Fibroblast of villous mesenchyme (primary cell): ENCODE results near the gene NADSYN1. TPM values are rescaled to one million over a fixed set of nuclear protein-coding genes. Genes with fewer than 3 reads are reported as not detected.
"Not testable (repeated sequence)": the region's sequence is repeated elsewhere in the genome, so short reads cannot be mapped to it uniquely, and the experiment has no call there.

Experiments
- DNase-seq: peaks from one replicate; pipeline ENCODE4 v3.0.0-alpha.2; 2010; ENCODE audit warnings: low read depth
- H3K4me3 ChIP-seq: 2 replicates; pipeline ENCODE4 v1.5.1; 2011; ENCODE audit warnings: low read depth, mild to moderate bottlenecking, low read length
- total RNA-seq: library from RNA; depleted of rRNA; stranded (reverse); fragments of >200 nt; gene quantifications from 2 replicates; pipeline ENCODE4 v1.2.3, GENCODE V29; 2012
- TF ChIP-seq, protein P1 (sequence below): IDR thresholded peaks from 2 replicates; pipeline ENCODE4 v1.5.1; 2012; ENCODE audit warnings: low read depth, mild to moderate bottlenecking, low read length; ENCODE audit not compliant: insufficient read depth

The NADSYN1 gene
- total RNA-seq, 1 donor: 71.2 TPM

DNA sequence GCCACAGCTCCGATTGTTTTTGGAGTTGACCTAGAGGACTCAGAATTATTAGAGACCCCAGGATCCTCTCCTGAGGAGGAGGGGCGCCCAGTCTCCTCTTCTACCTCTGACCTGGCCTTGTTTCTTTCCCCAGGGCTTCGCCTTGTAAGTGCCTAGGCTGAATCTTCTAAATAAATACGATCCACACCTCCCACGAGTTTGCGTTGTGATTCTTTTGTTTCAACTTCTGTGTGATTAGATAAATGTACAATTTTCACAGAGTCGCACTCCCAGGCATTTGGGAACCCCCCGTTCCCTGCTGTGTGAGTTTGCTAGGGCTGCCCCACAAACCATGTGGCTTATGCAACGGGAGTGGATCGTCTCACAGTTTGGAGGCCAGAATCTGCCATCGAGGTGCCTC lies 86.0 kb downstream of the NADSYN1 start:
- no peak overlapping the region for H3K4me3 ChIP-seq
- TF ChIP-seq, protein P1, sequence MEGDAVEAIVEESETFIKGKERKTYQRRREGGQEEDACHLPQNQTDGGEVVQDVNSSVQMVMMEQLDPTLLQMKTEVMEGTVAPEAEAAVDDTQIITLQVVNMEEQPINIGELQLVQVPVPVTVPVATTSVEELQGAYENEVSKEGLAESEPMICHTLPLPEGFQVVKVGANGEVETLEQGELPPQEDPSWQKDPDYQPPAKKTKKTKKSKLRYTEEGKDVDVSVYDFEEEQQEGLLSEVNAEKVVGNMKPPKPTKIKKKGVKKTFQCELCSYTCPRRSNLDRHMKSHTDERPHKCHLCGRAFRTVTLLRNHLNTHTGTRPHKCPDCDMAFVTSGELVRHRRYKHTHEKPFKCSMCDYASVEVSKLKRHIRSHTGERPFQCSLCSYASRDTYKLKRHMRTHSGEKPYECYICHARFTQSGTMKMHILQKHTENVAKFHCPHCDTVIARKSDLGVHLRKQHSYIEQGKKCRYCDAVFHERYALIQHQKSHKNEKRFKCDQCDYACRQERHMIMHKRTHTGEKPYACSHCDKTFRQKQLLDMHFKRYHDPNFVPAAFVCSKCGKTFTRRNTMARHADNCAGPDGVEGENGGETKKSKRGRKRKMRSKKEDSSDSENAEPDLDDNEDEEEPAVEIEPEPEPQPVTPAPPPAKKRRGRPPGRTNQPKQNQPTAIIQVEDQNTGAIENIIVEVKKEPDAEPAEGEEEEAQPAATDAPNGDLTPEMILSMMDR: no peak
- no peak for DNase-seq

DNA sequence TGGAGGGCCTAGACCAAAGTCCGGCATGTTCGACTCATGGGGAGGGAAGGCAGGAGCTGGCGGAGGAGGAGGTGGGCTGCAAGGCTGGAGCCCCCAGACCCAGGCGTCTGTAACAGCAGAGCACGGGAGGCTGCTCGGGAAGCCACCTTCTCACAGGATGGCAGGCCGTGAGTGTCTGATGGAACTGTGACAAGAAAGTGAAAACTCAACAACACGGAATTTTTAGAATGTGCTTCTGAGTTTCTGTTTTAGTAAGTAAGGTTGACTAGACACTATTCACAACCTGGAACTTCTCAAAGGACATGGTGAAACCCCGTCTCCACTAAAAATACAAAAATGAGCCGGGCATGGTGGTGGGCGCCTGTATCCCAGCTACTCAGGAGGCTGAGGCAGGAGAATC lies 87.0 kb downstream of the NADSYN1 start:
- not testable (repeated sequence) for DNase-seq

DNA sequence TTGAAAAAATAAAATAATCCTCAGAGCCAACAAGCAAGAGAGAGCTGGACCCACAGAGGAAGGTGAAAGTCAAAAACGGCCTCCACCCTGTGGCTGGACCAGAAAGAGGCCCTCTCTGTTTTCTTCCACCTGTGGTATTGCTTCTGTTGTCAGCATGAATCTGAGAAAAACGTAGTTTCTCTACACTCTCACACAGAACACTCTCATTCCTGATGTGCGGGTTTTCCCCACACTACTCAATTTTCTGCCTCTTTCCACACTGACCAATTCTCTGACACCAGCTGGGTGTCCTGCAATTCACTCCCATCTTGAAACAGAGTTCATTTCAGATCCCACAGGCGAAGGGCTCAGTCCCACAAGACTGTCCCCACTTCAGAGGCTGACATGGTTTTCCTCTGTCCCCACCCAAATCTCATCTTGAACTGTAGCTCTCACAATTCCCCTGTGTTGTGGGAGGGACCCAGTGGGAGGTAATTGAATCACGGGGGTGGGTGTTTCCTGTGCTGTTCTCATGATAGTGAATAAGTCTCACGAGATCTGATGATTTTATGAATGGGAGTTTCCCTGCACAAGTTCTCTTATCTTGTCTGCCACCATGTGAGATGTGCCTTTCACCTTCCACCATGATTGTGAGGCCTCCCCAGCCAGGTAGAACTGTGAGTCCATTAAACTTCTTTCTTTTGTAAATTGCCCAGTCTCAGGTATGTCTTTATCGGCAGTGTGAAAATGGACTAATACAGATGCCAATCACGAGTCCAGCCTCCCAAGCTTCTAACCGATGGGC lies 87.7 kb downstream of the NADSYN1 start:
- DNase-seq, H3K4me3 ChIP-seq: not testable (repeated sequence)

More for the DNA sequence above, 87.0 kb downstream of the NADSYN1 start:
- H3K4me3 ChIP-seq: not testable (repeated sequence)

DNA sequence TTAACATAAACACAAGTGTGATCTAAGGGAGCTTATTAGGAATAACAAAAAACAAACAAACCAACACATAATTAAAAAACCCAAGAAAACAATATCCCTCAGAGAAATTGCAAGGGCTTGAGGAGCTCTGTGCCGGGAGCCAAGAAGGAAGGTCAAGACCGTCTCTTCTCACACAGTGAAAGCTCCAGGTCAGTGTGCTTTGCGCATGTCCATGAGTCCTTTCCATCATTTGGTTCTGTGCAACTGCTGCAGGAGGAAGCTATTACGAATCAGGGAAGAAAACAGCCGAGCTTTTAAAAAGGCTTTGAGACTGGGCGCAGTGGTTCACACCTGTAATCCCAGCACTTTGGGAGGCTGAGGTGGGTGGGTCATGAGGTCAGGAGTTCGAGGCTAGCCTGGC lies 89.4 kb downstream of the NADSYN1 start:
- DNase-seq: no peak
- no peak overlapping the region for H3K4me3 ChIP-seq
- TF ChIP-seq, protein P1: no peak

DNA sequence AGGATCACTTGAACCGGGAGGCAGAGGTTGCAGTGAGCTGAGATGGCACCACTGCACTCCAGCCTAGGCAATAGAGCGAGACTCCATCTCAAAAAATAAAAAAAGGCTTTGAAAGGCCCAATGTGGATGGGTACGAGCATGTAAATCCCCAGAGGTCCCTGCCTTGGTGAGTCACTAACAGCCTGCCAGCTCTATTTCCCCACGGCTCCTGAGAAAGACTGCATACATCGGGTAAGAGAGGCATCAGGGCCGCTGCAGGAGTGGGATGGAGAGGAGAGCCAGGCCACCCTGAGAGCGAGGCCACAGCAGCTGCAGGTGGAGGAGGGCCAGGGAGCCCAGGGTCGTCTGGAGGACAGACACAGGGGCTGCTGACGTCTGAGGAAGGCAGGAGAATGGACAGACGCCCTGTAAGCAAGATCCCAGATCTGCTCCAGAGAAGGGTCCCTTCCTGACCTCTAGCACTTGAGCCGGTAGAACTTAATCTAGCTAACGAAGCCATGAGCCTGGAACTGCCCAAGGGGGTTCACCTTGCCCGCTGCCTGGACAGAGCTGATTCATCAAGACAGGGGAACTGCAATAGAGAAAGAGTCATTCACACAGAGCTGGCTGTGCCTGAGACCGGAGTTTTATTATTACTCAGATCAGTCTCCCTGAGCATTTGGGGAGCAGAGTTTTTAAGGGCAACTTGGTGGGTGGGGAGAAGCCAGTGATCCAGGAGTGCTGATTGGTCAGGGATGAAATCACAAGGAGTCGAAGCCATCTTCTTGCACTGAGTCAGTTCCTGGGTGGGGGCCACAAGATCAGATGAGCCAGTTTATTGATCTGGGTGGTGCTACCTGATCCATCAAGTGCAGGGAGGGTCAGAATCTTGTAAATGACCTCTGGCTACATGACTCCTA lies 90.1 kb downstream of the NADSYN1 start:
- TF ChIP-seq, protein P1: no peak
- DNase-seq: no peak
- no peak overlapping the region for H3K4me3 ChIP-seq

DNA sequence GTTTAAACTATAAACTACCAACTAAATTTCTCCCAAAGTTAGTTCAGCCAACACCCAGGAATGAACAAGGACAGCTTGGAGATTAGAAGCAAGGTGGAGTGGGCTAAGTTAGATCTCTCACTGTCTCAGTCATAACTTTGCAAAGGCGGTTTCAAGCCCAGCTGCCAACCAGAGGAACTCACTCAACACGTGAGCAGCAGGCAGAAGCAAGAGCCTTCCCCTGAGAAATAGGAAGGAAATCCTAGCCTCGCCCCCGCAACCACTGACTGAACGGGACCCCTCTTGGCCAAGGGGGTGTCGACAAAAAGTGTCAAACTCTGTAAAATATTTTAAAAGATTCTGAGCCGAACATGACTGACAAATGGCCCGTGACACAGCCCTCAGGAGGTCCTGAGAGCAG lies 90.9 kb downstream of the NADSYN1 start:
- no peak for DNase-seq
- TF ChIP-seq, protein P1: no peak
- no peak overlapping the region for H3K4me3 ChIP-seq

DNA sequence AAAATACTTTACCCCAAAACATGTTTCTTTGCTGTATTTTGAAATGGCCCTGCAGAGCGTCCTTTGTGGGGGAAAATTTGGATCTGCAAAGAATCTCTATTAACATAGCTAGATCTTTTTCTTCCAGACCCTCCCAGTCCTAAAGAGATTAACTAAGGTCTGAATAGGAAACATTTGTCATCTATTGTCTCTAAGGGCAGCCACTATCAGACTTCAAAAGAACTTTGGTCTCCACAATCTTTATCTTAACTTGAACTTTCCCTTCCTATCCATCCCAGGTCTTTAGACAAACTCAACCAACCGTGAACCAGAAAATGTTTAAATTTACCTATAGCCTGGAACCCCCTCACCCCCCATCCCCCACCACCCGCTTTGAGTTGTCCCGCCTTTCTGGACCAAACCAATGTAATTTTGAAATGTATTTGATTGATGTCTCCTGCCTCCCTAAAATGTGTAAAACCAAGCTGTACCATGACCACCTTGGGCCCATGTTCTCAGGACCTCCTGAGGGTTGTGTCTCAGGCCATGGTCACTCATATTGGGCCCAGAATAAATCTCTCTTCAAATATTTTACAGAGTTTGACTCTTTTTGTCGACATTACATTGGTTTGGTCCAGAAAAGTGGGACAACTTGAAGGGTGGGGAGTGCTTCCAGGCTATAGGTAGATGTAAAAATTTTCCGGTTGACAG lies 91.7 kb downstream of the NADSYN1 start:
- TF ChIP-seq, protein P1: no peak
- no peak for DNase-seq

More for the DNA sequence above, 91.7 kb downstream of the NADSYN1 start:
- no peak overlapping the region for H3K4me3 ChIP-seq
